OCI-LY1 (cell line): ENCODE results near the gene UTS2R.

Source experiments
- CTCF ChIP-seq: fragments of 200-600 bp; sonication (generic), shearing (Covaris generic); IDR thresholded peaks from 2 replicates; pipeline ENCODE4 v1.5.1; 2017; ENCODE audit warnings: mild to moderate bottlenecking, antibody characterized with exemption, low read length, moderate library complexity, mixed read lengths
- EZH2 ChIP-seq: fragments of 200-600 bp; sonication (generic), shearing (Covaris generic); IDR thresholded peaks from 2 replicates; pipeline ENCODE4 v1.8.0; 2017; ENCODE audit warnings: borderline replicate concordance, mixed run types, mild to moderate bottlenecking, antibody characterized with exemption, low read length, moderate library complexity, mixed read lengths

DNA sequence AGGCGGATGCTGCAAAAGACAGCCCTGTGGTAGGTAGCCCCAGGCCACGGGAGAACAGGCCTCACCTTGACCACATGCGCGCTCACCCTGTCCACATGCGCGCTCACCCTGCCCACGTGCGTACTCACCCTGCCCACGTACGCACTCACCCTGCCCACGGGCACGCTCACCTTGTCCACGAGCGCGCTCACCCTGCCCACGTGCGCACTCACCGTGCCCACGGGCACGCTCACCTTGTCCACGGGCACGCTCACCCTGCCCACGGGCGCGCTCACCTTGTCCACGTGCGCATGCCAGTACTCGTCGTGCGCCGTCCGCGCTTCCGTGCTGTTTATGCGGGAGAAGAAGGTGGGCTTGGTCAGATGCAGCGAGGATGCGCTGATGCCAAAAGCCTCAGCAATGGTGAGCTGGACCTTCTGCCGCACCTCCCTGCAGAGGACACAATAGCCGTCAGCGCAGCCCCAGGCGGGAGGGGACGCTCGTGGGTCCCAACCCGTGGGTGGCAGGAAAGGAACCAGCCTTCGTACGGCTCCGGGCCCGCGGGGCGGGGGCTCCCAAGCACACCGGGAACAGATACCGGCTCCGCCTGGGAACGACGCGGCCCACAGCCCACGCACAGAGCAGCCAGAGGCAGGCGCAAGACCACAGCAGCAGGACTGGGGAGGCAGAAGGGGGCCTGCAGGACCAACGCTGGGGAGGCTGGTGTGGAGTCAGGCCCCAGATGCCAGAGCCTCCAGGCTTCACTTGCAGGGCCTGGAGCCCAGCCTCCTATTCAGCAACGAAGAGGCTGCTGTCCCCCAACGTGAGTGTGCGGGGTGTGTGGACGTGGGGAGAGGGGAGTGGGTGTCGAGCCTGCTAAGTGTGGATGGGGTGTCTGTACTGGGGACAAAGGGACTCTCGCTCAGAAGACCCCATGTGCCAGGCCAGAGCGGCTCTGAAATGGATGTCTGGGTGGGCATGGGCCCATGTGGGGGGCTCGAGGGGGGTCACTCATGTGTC, 32.4 kb downstream of the UTS2R start:
- TF ChIP-seq CTCF (no peak), EZH2 (no peak)
